HEK293 (cell line): ENCODE measurements around the gene UPF2.

Experiments used
- CTCF ChIA-PET: fragments of 350-600 bp; formaldehyde crosslinking; extraction: SDS; loops from one replicate; lab custom pipeline; 2021; ENCODE audit warnings: antibody characterized with exemption; lab: Yijun Ruan, JAX
- POLR2A ChIA-PET: fragments of 300-600 bp; formaldehyde crosslinking; extraction: SDS; loops from one replicate; lab custom pipeline; 2020; ENCODE audit warnings: antibody characterized with exemption, inconsistent platforms; lab: Yijun Ruan, JAX
- H3K27ac ChIP-seq: fragments of 200-500 bp; sonication (Bioruptor generic); 2 replicates; pipeline ENCODE4 v1.5.1; 2014; ENCODE audit warnings: low read depth, low read length, control low read depth, inconsistent platforms; ENCODE audit errors: extremely low read depth
- H3K36me3 ChIP-seq, 2 experiments: fragments of 200-500 bp in 1 of 2; sonication (Bioruptor generic) in 1 of 2; 1 replicate in 1 of 2; 2 replicates in 1 of 2; pipeline ENCODE4 v1.5.1; 2014 to 2017; ENCODE audit warnings: inconsistent platforms in 2 of 2, low read length in 2 of 2; ENCODE audit not compliant: control insufficient read depth in 2 of 2, insufficient read depth in 1 of 2
- H3K4me1 ChIP-seq: fragments of 200-500 bp; sonication (Bioruptor generic); 2 replicates; pipeline ENCODE4 v1.5.1; 2014; ENCODE audit warnings: mild to moderate bottlenecking, low read length, inconsistent platforms; ENCODE audit not compliant: control insufficient read depth, insufficient read depth
- H3K4me3 ChIP-seq: 2 replicates; pipeline ENCODE4 v1.5.1; 2011; ENCODE audit warnings: low read depth, mild to moderate bottlenecking, control low read depth, low read length, moderate library complexity
- H3K9me3 ChIP-seq: fragments of 200-500 bp; sonication (Bioruptor generic); 2 replicates; pipeline ENCODE4 v1.5.1; 2014; ENCODE audit warnings: low read depth, low read length, inconsistent platforms; ENCODE audit not compliant: control insufficient read depth, insufficient read depth
- PRDM4 ChIP-seq: fragments of 450-650 bp; formaldehyde crosslinking; IDR thresholded peaks from 2 replicates; pipeline ENCODE4 v1.5.1; 2017; ENCODE audit warnings: missing biosample characterization, missing genetic modification characterization
- REPIN1 ChIP-seq: fragments of 450-650 bp; formaldehyde crosslinking; IDR thresholded peaks from 2 replicates; pipeline ENCODE4 v1.5.1; 2017; ENCODE audit warnings: missing biosample characterization, missing genetic modification characterization, low read depth
- ZNF10 ChIP-seq: fragments of 450-650 bp; formaldehyde crosslinking; IDR thresholded peaks from 2 replicates; pipeline ENCODE4 v1.5.1; 2017; ENCODE audit warnings: missing biosample characterization, missing genetic modification characterization
- ZNF26 ChIP-seq: fragments of 450-650 bp; formaldehyde crosslinking; IDR thresholded peaks from 2 replicates; pipeline ENCODE4 v1.5.1; 2016; ENCODE audit warnings: missing biosample characterization, missing genetic modification characterization
- ZNF366 ChIP-seq: fragments of 450-650 bp; formaldehyde crosslinking; conservative IDR thresholded peaks from 2 replicates; pipeline ENCODE4 v1.5.1; 2016; ENCODE audit warnings: missing biosample characterization, missing genetic modification characterization
- ZNF391 ChIP-seq: fragments of 450-650 bp; formaldehyde crosslinking; IDR thresholded peaks from 2 replicates; pipeline ENCODE4 v1.5.1; 2016; ENCODE audit warnings: low read depth, missing biosample characterization, missing genetic modification characterization, borderline replicate concordance
- ZNF513 ChIP-seq: fragments of 450-650 bp; IDR thresholded peaks from 2 replicates; pipeline ENCODE4 v1.5.1; 2018; ENCODE audit warnings: missing biosample characterization, missing genetic modification characterization
- ZNF529 ChIP-seq: fragments of 450-650 bp; formaldehyde crosslinking; IDR thresholded peaks from 2 replicates; pipeline ENCODE4 v1.5.1; 2017; ENCODE audit warnings: missing genetic modification characterization, missing biosample characterization; ENCODE audit not compliant: insufficient replicate concordance
- ZNF571 ChIP-seq: fragments of 450-650 bp; formaldehyde crosslinking; IDR thresholded peaks from 2 replicates; pipeline ENCODE4 v1.5.0; 2017; ENCODE audit warnings: missing biosample characterization, missing genetic modification characterization
- ZNF654 ChIP-seq: fragments of 450-650 bp; formaldehyde crosslinking; IDR thresholded peaks from 2 replicates; pipeline ENCODE4 v1.5.1; 2016; ENCODE audit warnings: low read depth, missing biosample characterization, missing genetic modification characterization
- ZNF670 ChIP-seq: fragments of 450-650 bp; formaldehyde crosslinking; IDR thresholded peaks from 2 replicates; pipeline ENCODE4 v1.5.1; 2016; ENCODE audit warnings: missing biosample characterization, missing genetic modification characterization, low read depth
- ZNF677 ChIP-seq: fragments of 450-650 bp; IDR thresholded peaks from 2 replicates; pipeline ENCODE4 v1.5.0; 2018; ENCODE audit warnings: missing biosample characterization, mild to moderate bottlenecking, missing genetic modification characterization, moderate library complexity
- ZNF776 ChIP-seq: fragments of 450-650 bp; formaldehyde crosslinking; IDR thresholded peaks from 2 replicates; pipeline ENCODE4 v1.5.0; 2017; ENCODE audit warnings: missing biosample characterization, missing genetic modification characterization, borderline replicate concordance
- ZNF791 ChIP-seq: fragments of 450-650 bp; formaldehyde crosslinking; IDR thresholded peaks from 2 replicates; pipeline ENCODE4 v1.5.1; 2016; ENCODE audit warnings: missing biosample characterization, missing genetic modification characterization
- ZNF837 ChIP-seq: fragments of 450-650 bp; formaldehyde crosslinking; IDR thresholded peaks from 2 replicates; pipeline ENCODE4 v1.5.1; 2016; ENCODE audit warnings: missing biosample characterization, missing genetic modification characterization

Gene UPF2

GRCh38 chr10:11878776-11879175, 163.8 kb downstream of the UPF2 start:
- Histone ChIP-seq H3K27ac (no peak overlapping the region), H3K4me1 (no peaks in the 10 kb centered on the region; the same call in 1 of the 2 replicates), H3K36me3 (no peaks in the 10 kb centered on the region), H3K4me3 (no peak overlapping the region), H3K9me3 (no peaks in the 10 kb centered on the region)
- no peak for TF ChIP-seq ZNF654 (tag by site-specific recombination)
- CTCF ChIA-PET, result no interaction called here
- POLR2A ChIA-PET, result no interaction called here

GRCh38 chr10:11877591-11877905, 165.1 kb downstream of the UPF2 start:
- Histone ChIP-seq H3K9me3 (no peaks in the 10 kb centered on the region), H3K4me3 (no peak overlapping the region), H3K36me3 (no peaks in the 10 kb centered on the region), H3K27ac (no peak overlapping the region), H3K4me1 (no peaks in the 10 kb centered on the region; the same call in 1 of the 2 replicates)
- ChIA-PET CTCF (interaction anchor here (0.9 kb wide), 1 partner anchor 36 kb away, joined by 6 read pairs; no protein-coding TSS in a partner anchor), POLR2A (no interaction called here)
- TF ChIP-seq ZNF571 (tag by site-specific recombination), result no peak
- TF ChIP-seq ZNF391, result no peak
- no peak for TF ChIP-seq ZNF677 (tag by site-specific recombination)
- TF ChIP-seq ZNF837 (tag by site-specific recombination), result no peak
- TF ChIP-seq ZNF366 (tag by site-specific recombination), result no peak
- TF ChIP-seq REPIN1 (tag by site-specific recombination), result no peak
- no peak for TF ChIP-seq ZNF791 (tag by site-specific recombination)
- no peak for TF ChIP-seq ZNF776 (tag by site-specific recombination)
- no peak for TF ChIP-seq ZNF513 (tag by site-specific recombination)
- TF ChIP-seq ZNF26 (tag by site-specific recombination), result no peak
- TF ChIP-seq ZNF10, result no peak
- TF ChIP-seq ZNF529 (tag by site-specific recombination), result no peak

- POLR2A ChIA-PET, result interaction anchor here (1.3 kb wide), 1 partner anchor 22 kb away, joined by 3 read pairs; no protein-coding TSS in a partner anchor
- no peaks in the 10 kb centered on the region for H3K9me3 ChIP-seq
- no peaks in the 10 kb centered on the region; a peak in 1 of 3 replicates for H3K36me3 ChIP-seq
- H3K4me1 ChIP-seq, result no peaks in the 10 kb centered on the region; the same call in 1 of the 2 replicates
- CTCF ChIA-PET, result interaction anchor here (0.6 to 1.2 kb wide), 4 partner anchors 36 to 123 kb away, joined by 3 to 6 read pairs (median 3); no protein-coding TSS in a partner anchor
- H3K4me3 ChIP-seq, result no peak overlapping the region
- TF ChIP-seq ZNF670 (tag by site-specific recombination) (no peak), PRDM4 (0 out of 2 replicates have a peak, but pooled peaks have one; percentile 27)
- TF ChIP-seq, all 188 proteins: peak for 1
- H3K27ac ChIP-seq, result no peak overlapping the region
Observed at GRCh38 chr10:11876805-11877590, 165.6 kb downstream of the UPF2 start.
